Measurements from ENCODE around the gene FAM222A. TPM values are rescaled to one million over a fixed set of nuclear protein-coding genes. Genes with fewer than 3 reads are reported as not detected.

The FAM222A gene
- total RNA-seq, 4 donors from 2014 or later = 1.4 to 3.0 (median 1.8) TPM

GRCh38 chr12:109703684-109704083 lies 9.9 kb upstream of the FAM222A start:
- no peak for DNase-seq
- in situ Hi-C loops (cut with MboI; ENCODE audit: low pct_ligation_motif_present in 1 of 4, low pct_unique_long_range_greater_than_20kb in 1 of 4, low sequenced_read_pairs in 3 of 4) (no loop called here), intact Hi-C loops (cut with DNase I; ENCODE audit: low total_unique reads) (no loop called here)
- TF ChIP-seq EP300 (IDR thresholded peaks at IDR 0.05; ENCODE audit: low read depth) = no peak
- TF ChIP-seq CTCF (IDR thresholded peaks at IDR 0.05) = no peak
- TF ChIP-seq POLR2A (IDR thresholded peaks at IDR 0.05) = no peak
- no peak for TF ChIP-seq POLR2AphosphoS5 (IDR thresholded peaks at IDR 0.05)
- Histone ChIP-seq H3K36me3 (no peaks in the 10 kb centered on the region), H3K4me1 (peaks cover 0 to 9% (median 2%) of the 10 kb centered on the region in 4 donors), H3K27ac (no peak overlapping the region), H3K27me3 (no peaks in the 10 kb centered on the region), H3K9me3 (no peaks in the 10 kb centered on the region), H3K4me3 (no peak overlapping the region)
- 76% methylated on average over 7 of the region's 7 CpGs; no CpG with 5 or more reads in 1 of the 2 donors for WGBS, 2 donors (ENCODE audit: low coverage in 1 of 2)

- Histone ChIP-seq H3K4me3 (no peak overlapping the region), H3K27me3 (no peaks in the 10 kb centered on the region), H3K4me1 (peaks cover 0 to 9% (median 2%) of the 10 kb centered on the region in 4 donors), H3K27ac (no peak overlapping the region), H3K36me3 (no peaks in the 10 kb centered on the region), H3K9me3 (no peaks in the 10 kb centered on the region)
- 50 to 85% methylated on average over 1 to 4 of the region's 4 CpGs for WGBS, 2 donors (ENCODE audit: low coverage in 1 of 2)
- in situ Hi-C loops (cut with MboI; ENCODE audit: low pct_ligation_motif_present in 1 of 4, low pct_unique_long_range_greater_than_20kb in 1 of 4, low sequenced_read_pairs in 3 of 4) = no loop called here
- TF ChIP-seq CTCF (IDR thresholded peaks at IDR 0.05) (no peak), EP300 (IDR thresholded peaks at IDR 0.05; ENCODE audit: low read depth) (no peak), POLR2A (IDR thresholded peaks at IDR 0.05) (no peak)
- intact Hi-C loops (cut with DNase I; ENCODE audit: low total_unique reads) = no loop called here
- no peak for DNase-seq
Observed at GRCh38 chr12:109704371-109705098, 9.1 kb upstream of the FAM222A start.

- Histone ChIP-seq H3K27ac (no peak overlapping the region), H3K4me3 (no peak overlapping the region), H3K27me3 (no peaks in the 10 kb centered on the region), H3K36me3 (no peaks in the 10 kb centered on the region), H3K9me3 (no peaks in the 10 kb centered on the region), H3K4me1 (peaks cover 0 to 9% (median 2%) of the 10 kb centered on the region in 4 donors)
- 72 to 85% methylated on average over 3 to 4 of the region's 4 CpGs for WGBS, 2 donors (ENCODE audit: low coverage in 1 of 2)
- TF ChIP-seq CTCF (IDR thresholded peaks at IDR 0.05) (no peak), POLR2A (IDR thresholded peaks at IDR 0.05) (no peak), POLR2AphosphoS5 (IDR thresholded peaks at IDR 0.05) (no peak), EP300 (IDR thresholded peaks at IDR 0.05; ENCODE audit: low read depth) (no peak)
- DNase-seq = no peak
- intact Hi-C loops (cut with DNase I; ENCODE audit: low total_unique reads) (no loop called here), in situ Hi-C loops (cut with MboI; ENCODE audit: low pct_ligation_motif_present in 1 of 4, low pct_unique_long_range_greater_than_20kb in 1 of 4, low sequenced_read_pairs in 3 of 4) (no loop called here)
Observed at GRCh38 chr12:109705291-109705690, 8.3 kb upstream of the FAM222A start.

GRCh38 chr12:109706398-109706746 lies 7.3 kb upstream of the FAM222A start:
- H3K27ac ChIP-seq = peak overlapping the region; percentile 10 to 46 (median 42)
- intact Hi-C loops (cut with DNase I; ENCODE audit: low total_unique reads) = no loop called here
- H3K36me3 ChIP-seq = no peaks in the 10 kb centered on the region
- H3K9me3 ChIP-seq = no peaks in the 10 kb centered on the region
- DNase-seq = no peak
- in situ Hi-C loops (cut with MboI; ENCODE audit: low pct_ligation_motif_present in 1 of 4, low pct_unique_long_range_greater_than_20kb in 1 of 4, low sequenced_read_pairs in 3 of 4) = no loop called here
- no peaks in the 10 kb centered on the region for H3K27me3 ChIP-seq
- H3K4me3 ChIP-seq = no peak overlapping the region
- WGBS, 2 donors (ENCODE audit: low coverage in 1 of 2) = 58 to 80% methylated on average over 1 to 2 of the region's 2 CpGs
- no peak for TF ChIP-seq EP300 (IDR thresholded peaks at IDR 0.05; ENCODE audit: low read depth)
- TF ChIP-seq CTCF (IDR thresholded peaks at IDR 0.05) = no peak
- no peak for TF ChIP-seq POLR2A (IDR thresholded peaks at IDR 0.05)
- no peak for TF ChIP-seq POLR2AphosphoS5 (IDR thresholded peaks at IDR 0.05)
- peaks cover 0 to 9% (median 2%) of the 10 kb centered on the region in 4 donors for H3K4me1 ChIP-seq
